ENCODE data around the gene BAD.
A peak's percentile ranks its signal among the peaks of the same experiment; 100 is the strongest.
"Not testable (repeated sequence)": the region's sequence is repeated elsewhere in the genome, so short reads cannot be mapped to it uniquely, and the experiment has no call there.

Gene BAD

DNA sequence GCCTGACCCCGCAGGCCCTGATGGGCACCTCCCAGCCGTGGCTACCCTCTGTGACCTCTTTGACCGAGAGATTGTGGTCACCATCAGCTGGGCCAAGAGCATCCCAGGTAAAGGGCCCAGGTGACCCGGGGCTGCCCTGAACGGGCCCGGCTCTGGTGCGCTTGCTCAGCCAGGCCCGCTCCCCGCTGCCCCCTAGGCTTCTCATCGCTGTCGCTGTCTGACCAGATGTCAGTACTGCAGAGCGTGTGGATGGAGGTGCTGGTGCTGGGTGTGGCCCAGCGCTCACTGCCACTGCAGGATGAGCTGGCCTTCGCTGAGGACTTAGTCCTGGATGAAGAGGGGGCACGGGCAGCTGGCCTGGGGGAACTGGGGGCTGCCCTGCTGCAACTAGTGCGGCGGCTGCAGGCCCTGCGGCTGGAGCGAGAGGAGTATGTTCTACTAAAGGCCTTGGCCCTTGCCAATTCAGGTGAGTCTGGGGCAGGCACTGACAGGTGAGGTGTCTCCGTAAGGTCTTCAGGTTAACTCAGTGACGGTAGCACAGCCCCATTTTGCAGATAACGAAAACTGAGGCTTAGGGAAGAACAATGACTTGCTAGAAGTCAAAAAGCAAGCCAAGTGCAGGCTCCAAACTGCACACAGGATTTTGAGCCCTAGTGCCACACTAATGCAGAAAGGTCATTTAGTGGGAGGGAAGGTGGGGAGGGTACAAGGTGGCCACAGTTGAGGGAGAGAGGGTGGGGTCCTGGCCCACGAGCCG is 30.5 kb upstream of the BAD start:
- DNase-seq (ENCODE audit: low read depth): no peak

DNA sequence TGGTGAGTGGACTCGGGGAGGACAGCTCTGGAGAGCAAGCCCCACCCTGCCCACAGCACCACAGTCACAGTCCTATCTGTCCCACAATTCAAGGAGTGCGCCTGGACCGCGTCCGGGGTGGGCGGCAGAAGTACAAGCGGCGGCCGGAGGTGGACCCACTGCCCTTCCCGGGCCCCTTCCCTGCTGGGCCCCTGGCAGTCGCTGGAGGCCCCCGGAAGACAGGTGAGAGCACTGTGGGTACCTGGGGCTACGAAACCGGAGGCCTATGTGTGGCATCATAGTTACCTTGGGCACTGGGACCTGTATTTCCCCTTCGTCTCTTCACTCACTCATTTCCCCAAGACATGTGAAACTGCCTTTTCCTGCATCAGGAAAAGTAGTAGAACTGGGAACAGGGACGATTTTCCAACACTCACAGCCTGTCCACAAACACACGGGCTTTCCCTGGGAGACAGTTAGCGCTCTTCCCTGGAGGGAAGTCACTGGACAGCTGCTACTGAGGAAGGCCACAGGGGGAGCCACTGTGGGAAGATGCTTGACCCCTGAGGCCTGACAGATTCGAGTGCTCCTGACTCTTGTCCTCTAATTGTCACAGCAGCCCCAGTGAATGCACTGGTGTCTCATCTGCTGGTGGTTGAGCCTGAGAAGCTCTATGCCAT is 29.8 kb upstream of the BAD start:
- no peak for DNase-seq (ENCODE audit: low read depth)

DNA sequence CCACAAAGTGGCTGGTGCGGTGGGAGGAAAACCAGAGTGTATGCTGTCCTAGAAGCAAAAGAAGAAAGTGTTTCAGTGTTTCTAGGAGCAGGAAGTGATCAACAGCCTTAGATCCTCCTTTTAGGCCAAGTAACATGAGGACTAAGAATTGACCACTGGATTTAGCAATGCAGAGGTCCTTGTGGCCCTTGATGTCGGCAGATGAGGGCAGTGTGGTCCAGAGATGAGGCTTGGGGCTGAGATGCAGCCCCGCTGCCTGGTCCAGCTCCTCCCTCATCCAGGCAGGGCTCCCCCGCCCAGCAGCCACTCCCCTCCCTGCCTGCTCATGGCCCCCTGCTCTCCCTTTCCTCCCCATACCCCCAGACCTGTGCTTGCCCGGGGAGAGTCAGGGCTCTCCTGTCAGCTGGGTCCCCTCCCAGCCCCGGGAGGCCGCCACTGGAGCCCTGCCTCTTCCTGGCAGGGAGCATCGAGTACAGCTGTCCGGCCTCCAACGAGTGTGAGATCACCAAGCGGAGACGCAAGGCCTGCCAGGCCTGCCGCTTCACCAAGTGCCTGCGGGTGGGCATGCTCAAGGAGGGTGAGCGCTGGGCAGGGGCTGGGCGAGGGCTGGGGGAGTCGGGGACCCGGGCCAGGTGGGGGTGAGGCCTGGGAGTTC is 29.2 kb upstream of the BAD start:
- DNase-seq (ENCODE audit: low read depth): no peak

DNA sequence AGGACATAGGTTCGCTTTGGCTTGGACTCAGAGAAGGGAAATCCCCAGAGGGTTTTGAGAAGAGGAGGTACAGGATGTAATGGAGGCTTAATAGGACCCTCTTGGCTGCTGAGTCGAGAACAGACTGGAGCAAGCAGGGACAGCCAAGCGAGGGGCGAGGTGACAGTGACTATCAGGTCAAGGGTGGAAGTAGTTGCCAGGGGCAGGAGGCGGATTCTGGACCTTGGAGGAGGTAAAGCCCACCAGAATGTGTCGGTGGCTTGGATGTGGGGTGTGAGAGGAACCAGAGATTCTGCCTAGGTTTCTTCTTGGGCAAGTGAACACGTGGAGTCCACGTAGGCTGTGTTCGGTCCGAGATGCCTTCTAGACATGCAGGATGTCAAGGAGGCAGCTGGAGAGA is 28.5 kb upstream of the BAD start:
- DNase-seq (ENCODE audit: low read depth): no peak

DNA sequence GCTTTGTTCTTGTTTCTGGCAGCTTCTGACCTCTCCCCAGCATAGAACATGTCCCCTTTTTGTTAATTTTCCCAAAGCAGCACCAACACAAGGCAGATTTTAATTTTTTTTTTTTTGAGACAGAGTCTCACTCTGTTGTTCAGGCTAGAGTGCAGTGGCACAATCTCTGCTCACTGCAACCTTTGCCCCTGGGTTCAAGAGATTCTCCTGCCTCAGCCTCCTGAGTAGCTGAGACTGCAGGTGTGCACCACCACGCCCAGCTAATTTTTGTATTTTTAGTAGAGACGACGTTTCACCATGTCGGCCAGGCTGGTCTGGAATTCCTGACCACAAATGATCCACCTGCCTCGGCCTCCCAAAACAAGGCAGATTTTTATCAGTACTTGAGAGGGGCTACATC is 23.3 kb upstream of the BAD start:
- not testable (repeated sequence) for DNase-seq (ENCODE audit: low read depth)

DNA sequence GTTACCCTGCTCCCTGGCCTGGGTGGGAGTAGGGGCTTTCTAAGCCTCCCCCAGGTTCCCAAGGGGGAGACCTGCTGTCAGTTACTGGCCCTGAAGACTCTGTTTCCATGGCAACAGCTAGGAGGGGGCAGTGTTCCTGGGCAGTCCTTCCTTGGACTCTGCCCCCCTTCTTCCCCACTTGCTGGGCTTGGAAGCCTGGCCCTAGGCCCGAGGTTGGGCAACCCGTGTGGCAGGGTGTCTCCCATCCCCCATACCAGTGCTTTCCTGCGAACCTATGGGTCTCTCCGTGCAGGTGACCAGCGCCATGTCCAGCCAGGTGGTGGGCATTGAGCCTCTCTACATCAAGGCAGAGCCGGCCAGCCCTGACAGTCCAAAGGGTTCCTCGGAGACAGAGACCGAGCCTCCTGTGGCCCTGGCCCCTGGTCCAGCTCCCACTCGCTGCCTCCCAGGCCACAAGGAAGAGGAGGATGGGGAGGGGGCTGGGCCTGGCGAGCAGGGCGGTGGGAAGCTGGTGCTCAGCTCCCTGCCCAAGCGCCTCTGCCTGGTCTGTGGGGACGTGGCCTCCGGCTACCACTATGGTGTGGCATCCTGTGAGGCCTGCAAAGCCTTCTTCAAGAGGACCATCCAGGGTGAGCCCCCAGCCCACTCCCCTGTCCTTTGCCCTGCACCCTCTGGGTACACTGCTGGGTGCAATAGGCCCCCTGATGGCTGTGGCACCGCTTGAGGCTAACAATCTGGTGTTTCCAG is 22.6 kb upstream of the BAD start:
- DNase-seq (ENCODE audit: low read depth): peak; percentile 29

DNA sequence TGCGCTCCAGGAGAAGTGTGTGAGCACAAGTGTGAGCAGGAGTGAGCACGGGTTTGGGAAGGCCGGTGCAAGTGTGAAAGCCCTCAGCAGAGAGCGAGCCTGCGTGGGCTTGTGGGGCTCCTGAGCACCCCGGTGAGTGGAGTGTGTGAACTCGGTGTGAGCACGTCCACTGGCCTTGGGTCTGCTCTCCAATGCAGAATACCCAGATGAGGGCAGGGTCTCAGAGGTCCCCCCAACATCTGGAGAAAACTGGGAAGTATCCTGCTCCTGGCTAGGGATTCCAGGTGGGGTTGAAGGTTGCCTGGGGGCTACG is 22.1 kb upstream of the BAD start:
- no peak for DNase-seq (ENCODE audit: low read depth)

DNA sequence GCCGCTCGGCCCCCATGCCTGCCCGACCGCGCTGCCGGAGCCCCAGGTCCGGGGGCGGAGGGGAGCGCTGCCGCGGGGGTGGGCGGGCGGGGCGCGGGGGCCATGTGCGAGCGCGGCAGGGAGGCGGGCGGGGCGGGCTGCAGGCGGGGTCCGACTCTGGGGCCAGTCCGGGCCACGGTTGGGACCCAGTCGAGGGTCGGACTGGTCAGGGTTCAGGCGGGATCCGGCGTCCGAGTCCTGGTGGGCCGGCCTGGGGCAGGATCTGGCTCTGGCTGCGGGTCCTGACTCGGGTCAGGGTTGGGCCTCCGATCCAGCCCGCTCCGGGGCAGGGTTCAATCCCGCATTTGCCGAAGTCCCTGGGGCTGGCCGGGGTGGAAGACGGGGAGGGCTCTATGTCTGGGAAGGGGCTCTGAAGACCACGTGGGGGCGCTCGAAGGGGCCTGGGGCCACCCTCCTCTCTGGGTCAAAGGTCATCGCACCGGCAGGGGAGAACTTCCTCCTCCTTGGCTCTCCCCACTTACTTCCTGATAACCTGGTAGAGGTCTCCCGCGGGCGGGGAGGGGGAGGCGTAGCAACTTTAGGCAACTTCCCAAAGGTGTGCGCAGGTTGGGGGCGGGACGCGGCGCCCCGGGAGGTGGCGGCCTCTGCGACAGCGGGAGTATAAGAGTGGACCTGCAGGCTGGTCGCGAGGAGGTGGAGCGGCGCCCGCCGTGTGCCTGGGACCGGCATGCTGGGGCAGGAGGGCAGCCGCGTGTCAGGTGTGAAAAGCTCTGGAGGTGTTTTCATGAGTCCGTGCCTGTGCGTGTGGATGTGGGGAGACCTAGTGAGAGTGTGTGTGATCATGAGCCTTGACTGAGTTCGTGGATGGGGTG is 21.5 kb upstream of the BAD start:
- DNase-seq (ENCODE audit: low read depth): peak; percentile 50

DNA sequence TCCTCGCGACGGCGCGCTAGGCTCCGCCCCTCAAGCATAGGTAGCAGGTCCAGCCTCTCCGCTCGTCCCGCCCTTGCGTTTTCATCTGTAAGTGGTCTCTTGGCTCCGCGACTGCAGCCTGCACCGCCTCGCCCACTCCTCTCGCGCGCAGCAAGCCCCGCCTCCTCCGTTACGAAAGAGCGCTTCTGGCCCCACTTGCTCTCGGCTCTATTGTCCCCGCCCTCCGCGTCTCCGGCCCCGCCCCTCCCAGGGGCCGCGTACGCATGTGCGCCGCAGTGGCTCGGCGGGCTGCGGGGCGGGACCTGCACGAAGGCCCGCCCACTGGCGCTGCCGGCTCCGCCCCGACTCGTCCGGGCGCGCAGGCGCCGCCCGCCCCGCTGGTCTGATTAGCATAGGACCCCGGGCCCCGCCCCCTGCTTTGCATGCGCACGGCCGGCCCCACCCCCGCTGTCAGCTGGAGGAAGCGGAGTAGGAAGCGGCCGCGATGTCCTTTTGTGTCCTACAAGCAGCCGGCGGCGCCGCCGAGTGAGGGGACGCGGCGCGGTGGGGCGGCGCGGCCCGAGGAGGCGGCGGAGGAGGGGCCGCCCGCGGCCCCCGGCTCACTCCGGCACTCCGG is 20.7 kb upstream of the BAD start, which contains the start of gene ESRRA:
Gene ESRRA, plus strand, starts transcription at position 450 of the 616 bp plus-strand sequence. CDS start 1,656 bp downstream, outside the sequence.
- peak; percentile 97 for DNase-seq (ENCODE audit: low read depth)

DNA sequence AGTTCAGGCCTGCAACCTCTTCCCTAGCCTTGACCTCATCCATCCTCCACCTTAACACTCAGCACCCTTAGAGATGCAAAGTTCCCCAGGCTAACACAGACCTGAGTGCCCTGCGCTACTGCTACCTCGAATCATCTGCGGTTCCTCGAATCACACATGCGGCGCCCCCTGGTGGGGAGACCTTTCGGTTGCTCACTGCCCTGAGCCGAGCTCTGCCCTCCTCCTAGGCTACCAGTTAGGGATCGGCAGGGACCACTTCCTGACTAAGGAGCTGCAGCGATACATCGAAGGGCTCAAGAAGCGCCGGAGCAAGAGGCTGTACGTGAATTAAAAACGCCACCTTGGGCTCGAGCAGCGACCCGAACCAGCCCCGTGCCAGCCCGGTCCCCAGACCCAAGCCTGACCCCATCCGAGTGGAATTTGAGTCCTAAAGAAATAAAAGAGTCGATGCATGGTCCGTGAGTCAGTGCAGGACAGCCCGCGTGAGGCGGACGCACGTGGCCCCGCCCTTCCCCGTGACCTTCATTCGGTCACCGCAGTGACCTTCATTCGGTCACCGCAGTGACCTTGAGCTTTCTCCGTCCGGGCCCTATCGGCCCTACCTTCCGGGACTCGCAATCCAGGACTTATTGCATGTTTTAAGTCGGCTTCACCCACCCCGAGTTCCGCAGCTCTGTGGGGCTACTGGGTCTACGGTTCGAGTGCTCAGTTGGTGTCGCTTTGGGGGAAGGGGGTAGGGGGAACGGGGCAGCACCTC is 20.0 kb upstream of the BAD start:
- DNase-seq (ENCODE audit: low read depth): peak; percentile 89

DNA sequence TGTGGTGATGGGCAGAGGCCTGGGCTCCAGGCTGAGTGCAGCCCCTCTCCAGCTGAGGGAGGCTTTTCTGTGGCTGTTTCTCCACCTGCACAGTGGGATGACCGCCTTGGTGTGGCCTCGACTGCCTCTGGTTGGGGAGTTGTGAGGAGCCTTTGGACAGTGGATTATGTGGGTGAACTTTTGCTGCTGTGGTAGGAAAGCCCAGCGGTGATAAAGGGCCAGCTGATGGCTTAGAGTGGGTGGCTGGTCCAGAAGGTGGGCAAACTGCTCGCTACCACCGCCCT is 19.5 kb upstream of the BAD start:
- DNase-seq (ENCODE audit: low read depth): no peak

DNA sequence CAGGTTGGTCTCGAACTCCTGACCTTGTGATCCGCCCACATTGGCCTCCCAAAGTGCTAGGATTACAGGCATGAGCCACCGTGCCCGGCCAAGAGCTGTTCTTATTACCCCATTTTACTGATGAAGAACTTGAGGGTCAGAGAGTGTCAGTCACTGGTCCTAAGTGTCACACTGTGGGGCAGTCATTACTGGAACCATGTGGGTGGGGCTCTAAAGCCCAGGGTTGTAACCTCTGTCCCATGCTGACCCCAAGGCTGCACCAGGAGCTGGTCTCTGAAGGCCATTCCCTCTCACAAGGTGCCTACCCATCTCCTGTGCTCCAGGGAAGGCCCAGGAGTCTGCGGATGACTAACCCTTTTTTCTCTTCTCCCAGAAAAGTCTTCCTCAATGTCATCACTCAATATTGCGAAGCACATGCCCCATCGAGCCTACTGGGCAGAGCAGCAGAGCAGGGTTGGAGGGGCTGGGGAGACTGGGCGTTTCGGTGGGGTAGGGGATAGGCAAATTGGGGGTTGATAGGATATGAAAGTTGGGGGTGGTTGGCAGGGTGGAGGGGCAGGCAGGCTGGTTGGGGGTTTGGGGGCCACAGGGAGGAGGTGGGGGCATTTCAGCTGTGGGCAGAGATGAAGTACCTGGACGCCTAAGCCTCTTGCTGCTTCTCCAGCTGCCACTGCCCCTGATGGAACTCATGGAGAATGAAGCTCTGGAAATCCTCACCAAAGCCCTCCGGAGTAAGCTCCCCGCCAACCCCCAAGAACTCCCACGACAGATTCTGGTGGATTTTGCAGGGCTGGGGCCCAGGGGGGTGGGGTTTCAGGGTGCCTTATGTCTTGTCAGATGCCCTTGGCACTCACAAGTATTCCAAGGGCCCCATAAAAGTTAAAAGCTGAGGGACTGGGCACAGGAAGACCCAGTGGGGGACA is 18.9 kb upstream of the BAD start:
- no peak for DNase-seq (ENCODE audit: low read depth)

DNA sequence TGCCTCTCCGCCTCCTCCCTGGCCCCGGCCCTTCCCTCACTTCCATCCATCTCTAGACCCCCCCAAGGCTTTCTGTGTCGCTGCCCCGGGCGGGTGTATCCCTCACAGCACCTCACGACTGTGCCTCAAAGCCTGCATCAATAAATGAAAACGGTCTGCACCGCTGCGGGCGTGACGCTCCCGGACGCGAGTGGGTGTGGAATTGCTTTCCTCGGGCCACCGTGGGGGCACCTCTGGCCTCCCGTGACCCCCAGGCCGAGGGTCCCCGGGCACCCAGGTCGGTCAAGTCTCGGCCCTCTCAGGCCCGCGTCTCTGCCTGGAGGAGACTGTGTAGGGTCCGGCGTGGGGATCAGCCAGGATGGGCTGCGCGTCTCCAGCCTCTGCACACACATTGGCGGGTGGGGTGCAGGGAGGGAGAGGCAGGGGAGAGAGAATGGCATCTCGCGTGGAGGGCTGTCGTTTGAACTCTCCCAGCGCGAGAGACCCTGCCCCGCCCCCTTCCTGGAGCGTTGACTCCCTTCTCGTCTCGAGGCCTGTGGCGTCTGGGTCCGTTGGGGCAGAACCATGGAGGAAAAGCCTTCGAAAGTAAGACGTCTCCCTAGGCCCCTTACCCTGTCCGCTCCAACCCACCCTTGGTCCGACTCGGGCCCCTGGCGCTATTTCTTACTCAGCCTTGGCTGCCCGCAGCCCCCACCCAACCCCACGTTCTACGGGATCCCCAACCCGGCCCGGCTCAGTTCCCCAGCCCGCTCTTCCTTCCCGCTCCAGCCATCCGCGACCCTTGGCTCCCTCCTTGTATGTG is 15.6 kb upstream of the BAD start, which contains the start of gene CATSPERZ:
Gene CATSPERZ, plus strand, starts transcription at position 512 of the 802 bp plus-strand sequence. Its CDS starts 53 bp downstream, at position 565.
- no peak for DNase-seq (ENCODE audit: low read depth)

DNA sequence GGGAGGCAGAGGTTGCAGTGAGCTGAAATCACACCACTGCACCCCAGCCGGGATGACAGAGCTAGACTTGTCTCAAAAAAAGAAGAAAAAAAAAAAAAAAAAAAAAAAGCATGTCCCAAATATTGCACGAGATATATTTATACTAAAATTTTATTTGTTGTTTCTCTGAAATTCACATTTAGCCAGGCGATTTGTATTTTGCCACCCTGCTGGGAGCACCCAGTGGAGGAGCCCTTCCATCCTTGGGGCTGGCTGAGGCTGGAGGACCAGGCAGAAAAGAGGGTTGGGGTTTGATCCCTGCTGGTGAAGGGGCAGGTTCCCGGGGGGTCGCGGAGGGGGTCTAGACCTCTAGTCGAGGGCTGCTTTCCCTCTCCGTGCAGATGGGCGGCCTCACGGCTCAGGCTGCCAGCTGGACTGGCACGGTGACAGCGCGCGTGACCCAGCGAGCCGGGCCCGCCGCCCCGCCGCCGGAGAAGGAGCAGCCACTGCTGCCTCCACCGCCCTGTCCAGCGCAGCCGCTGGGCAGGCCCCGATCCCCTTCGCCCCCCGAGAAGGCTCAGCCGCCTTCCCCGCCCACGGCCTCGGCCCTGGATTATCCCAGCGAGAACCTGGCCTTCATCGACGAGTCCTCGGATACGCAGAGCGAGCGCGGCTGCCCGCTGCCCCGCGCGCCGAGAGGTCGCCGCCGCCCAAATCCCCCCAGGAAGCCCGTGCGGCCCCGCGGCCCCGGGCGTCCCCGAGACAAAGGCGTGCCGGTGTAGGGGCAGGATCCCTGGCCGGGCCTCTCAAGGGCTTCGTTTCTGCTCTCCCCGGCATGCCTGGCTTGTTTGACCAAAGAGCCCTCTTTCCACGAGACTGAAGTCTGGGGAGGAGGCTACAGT is 14.7 kb upstream of the BAD start:
- peak; percentile 25 for DNase-seq (ENCODE audit: low read depth)

DNA sequence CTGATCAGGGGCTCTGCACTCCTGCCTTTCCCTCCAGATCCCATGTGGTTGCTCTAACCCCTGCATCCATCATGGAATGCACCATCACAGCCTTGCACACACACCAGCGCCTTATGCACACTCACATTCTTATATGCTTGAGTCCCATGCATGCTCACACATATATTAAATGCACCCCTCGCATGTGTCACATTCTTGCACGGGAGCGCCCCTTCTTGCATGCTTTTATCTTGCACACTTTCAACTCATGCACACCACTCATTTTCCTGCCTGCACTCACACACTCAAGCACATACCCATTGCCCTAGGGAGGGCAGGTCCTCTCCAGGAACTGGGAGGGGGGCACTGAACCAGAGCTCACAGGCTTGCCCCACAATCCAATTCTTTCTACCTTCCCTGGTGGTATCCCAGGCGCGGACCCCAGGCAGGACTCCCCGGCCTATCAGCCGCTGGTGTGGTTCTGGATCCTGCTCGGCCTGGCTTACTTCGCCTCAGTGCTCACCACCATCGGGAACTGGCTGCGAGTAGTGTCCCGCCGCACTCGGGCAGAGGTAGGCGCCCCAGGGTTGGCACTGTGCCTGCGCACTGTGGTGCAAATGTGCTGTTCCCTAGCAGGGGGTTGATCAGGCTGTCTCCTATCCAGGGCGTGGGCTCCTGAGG is 13.4 kb upstream of the BAD start:
- no peak for DNase-seq (ENCODE audit: low read depth)

DNA sequence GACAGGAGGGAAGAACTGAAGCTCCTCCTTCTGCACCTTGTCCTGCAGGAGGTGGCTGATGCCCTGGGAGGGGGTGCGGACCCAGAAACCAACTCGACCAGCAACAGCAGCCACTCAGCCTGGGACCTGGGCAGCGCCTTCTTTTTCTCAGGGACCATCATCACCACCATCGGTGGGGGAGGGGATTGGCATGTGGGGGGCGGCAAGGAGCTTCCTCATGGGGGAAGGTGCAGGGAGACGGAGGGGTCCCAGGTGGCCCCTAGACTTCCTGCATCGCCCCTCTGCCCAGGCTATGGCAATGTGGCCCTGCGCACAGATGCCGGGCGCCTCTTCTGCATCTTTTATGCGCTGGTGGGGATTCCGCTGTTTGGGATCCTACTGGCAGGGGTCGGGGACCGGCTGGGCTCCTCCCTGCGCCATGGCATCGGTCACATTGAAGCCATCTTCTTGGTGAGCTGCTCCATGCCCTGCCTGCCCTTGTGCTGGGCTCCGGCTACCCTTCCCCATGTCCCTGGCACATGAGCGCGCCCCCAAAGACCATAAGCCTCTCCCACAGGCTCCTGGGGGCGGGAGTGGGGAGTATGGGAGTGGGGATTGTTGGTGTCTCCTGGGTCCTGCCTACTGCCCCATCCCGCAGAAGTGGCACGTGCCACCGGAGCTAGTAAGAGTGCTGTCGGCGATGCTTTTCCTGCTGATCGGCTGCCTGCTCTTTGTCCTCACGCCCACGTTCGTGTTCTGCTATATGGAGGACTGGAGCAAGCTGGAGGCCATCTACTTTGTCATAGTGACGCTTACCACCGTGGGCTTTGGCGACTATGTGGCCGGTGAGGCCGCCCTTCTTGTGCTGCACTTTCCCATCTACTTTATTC is 12.6 kb upstream of the BAD start:
- no peak for DNase-seq (ENCODE audit: low read depth)

Measured in EH (cell line).